ENCODE results near the gene WDFY4.

The WDFY4 gene

GRCh38 chr10:48896756-48897440, 212.2 kb downstream of the WDFY4 start:
- no peak overlapping the region for H4K8ac ChIP-seq (ENCODE audit: low read depth, low read length)

GRCh38 chr10:48897441-48897790, 212.7 kb downstream of the WDFY4 start:
- H3K27me3 ChIP-seq (ENCODE audit: control insufficient read depth in 3 of 3, insufficient read depth in 3 of 3, low read depth in 1 of 3, low read length in 3 of 3), result no peaks in the 10 kb centered on the region
- H3K23ac ChIP-seq (ENCODE audit: low read depth, low read length, poor library complexity), result no peak overlapping the region
- H4K91ac ChIP-seq (ENCODE audit: low read depth, low read length, poor library complexity), result no peak overlapping the region
- H4K8ac ChIP-seq (ENCODE audit: low read depth, low read length), result no peak overlapping the region
- no peak overlapping the region for H3K4ac ChIP-seq (ENCODE audit: low read length)
- peak overlapping the region; percentile 61 for H3K14ac ChIP-seq (ENCODE audit: low read length)
- no peak overlapping the region for H3K27ac ChIP-seq (replicated peaks; ENCODE audit: low read length)
- H3K9ac ChIP-seq (ENCODE audit: low read depth, low read length, poor library complexity), result no peak overlapping the region
- no peak for DNase-seq (ENCODE audit: low spot score)
- H2AFZ ChIP-seq (ENCODE audit: low read length), result no peak overlapping the region
- no peak overlapping the region for H2BK15ac ChIP-seq (ENCODE audit: low read length)
- no peak overlapping the region for H2BK5ac ChIP-seq (ENCODE audit: low read length)
- no peak overlapping the region for H3K4me3 ChIP-seq (ENCODE audit: low read length in 2 of 2)
- no peak overlapping the region for H3K4me2 ChIP-seq (ENCODE audit: insufficient read depth, low read length, poor library complexity, severe bottlenecking)
- H3K4me1 ChIP-seq (ENCODE audit: control insufficient read depth in 2 of 2, insufficient read depth in 1 of 2, low read depth in 1 of 2, low read length in 2 of 2), result peaks cover 0 to 2% of the 10 kb centered on the region in 2 donors
- H3K79me1 ChIP-seq (ENCODE audit: low read depth, low read length), result no peaks in the 10 kb centered on the region
- no peaks in the 10 kb centered on the region for H3K9me3 ChIP-seq (replicated peaks in 1 of 2; ENCODE audit: control insufficient read depth in 2 of 2, insufficient read depth in 1 of 2, low read depth in 1 of 2, low read length in 2 of 2)
- peak overlapping the region; percentile 33 for H3K18ac ChIP-seq (ENCODE audit: low read length)
- H2AK5ac ChIP-seq (ENCODE audit: low read depth, low read length), result no peak overlapping the region
- H3K36me3 ChIP-seq (replicated peaks in 1 of 2; ENCODE audit: control insufficient read depth in 2 of 2, insufficient read depth in 2 of 2, low read length in 2 of 2), result no peaks in the 10 kb centered on the region
- no CpG with 5 or more reads among the region's 10 CpGs for WGBS, 2 donors (ENCODE audit: extremely low coverage in 2 of 2, insufficient read length in 2 of 2, insufficient replicate concordance in 1 of 2)
- no peak overlapping the region for H2BK12ac ChIP-seq (ENCODE audit: low read length)
- H2BK120ac ChIP-seq (ENCODE audit: low read depth, low read length), result no peak overlapping the region

More at GRCh38 chr10:48896756-48897440, 212.2 kb downstream of the WDFY4 start:
- Histone ChIP-seq H2BK12ac (ENCODE audit: low read length) (no peak overlapping the region), H3K9ac (ENCODE audit: low read depth, low read length, poor library complexity) (peak overlapping the region; percentile 9), H2BK5ac (ENCODE audit: low read length) (no peak overlapping the region), H3K14ac (ENCODE audit: low read length) (peak overlapping the region; percentile 61), H3K27ac (replicated peaks; ENCODE audit: low read length) (no peak overlapping the region), H2AFZ (ENCODE audit: low read length) (no peak overlapping the region), H3K27me3 (ENCODE audit: control insufficient read depth in 3 of 3, insufficient read depth in 3 of 3, low read depth in 1 of 3, low read length in 3 of 3) (no peaks in the 10 kb centered on the region), H2AK5ac (ENCODE audit: low read depth, low read length) (peak overlapping the region; percentile 32), H2BK120ac (ENCODE audit: low read depth, low read length) (no peak overlapping the region), H3K4me3 (ENCODE audit: low read length in 2 of 2) (no peak overlapping the region), H4K91ac (ENCODE audit: low read depth, low read length, poor library complexity) (no peak overlapping the region), H3K36me3 (replicated peaks in 1 of 2; ENCODE audit: control insufficient read depth in 2 of 2, insufficient read depth in 2 of 2, low read length in 2 of 2) (no peaks in the 10 kb centered on the region), H3K4ac (ENCODE audit: low read length) (no peak overlapping the region), H3K23ac (ENCODE audit: low read depth, low read length, poor library complexity) (no peak overlapping the region), H3K4me2 (ENCODE audit: insufficient read depth, low read length, poor library complexity, severe bottlenecking) (no peak overlapping the region), H2BK15ac (ENCODE audit: low read length) (no peak overlapping the region), H3K4me1 (ENCODE audit: control insufficient read depth in 2 of 2, insufficient read depth in 1 of 2, low read depth in 1 of 2, low read length in 2 of 2) (peaks cover 0 to 2% of the 10 kb centered on the region in 2 donors), H3K18ac (ENCODE audit: low read length) (no peak overlapping the region), H3K9me3 (replicated peaks in 1 of 2; ENCODE audit: control insufficient read depth in 2 of 2, insufficient read depth in 1 of 2, low read depth in 1 of 2, low read length in 2 of 2) (no peaks in the 10 kb centered on the region), H3K79me1 (ENCODE audit: low read depth, low read length) (no peaks in the 10 kb centered on the region)
- no peak for DNase-seq (ENCODE audit: low spot score)
- no CpG with 5 or more reads among the region's 13 CpGs for WGBS, 2 donors (ENCODE audit: extremely low coverage in 2 of 2, insufficient read length in 2 of 2, insufficient replicate concordance in 1 of 2)

GRCh38 chr10:48898426-48898825, 213.8 kb downstream of the WDFY4 start:
- WGBS, 2 donors (ENCODE audit: extremely low coverage in 2 of 2, insufficient read length in 2 of 2, insufficient replicate concordance in 1 of 2), result no CpG with 5 or more reads among the region's 1 CpG
- no peaks in the 10 kb centered on the region for H3K36me3 ChIP-seq (replicated peaks in 1 of 2; ENCODE audit: control insufficient read depth in 2 of 2, insufficient read depth in 2 of 2, low read length in 2 of 2)

GRCh38 chr10:48899781-48900180, 215.1 kb downstream of the WDFY4 start:
- H3K18ac ChIP-seq (ENCODE audit: low read length), result no peak overlapping the region
- H4K91ac ChIP-seq (ENCODE audit: low read depth, low read length, poor library complexity), result no peak overlapping the region
- no peaks in the 10 kb centered on the region for H3K27me3 ChIP-seq (ENCODE audit: control insufficient read depth in 3 of 3, insufficient read depth in 3 of 3, low read depth in 1 of 3, low read length in 3 of 3)
- no peaks in the 10 kb centered on the region for H3K9me3 ChIP-seq (replicated peaks in 1 of 2; ENCODE audit: control insufficient read depth in 2 of 2, insufficient read depth in 1 of 2, low read depth in 1 of 2, low read length in 2 of 2)
- H3K4me1 ChIP-seq (ENCODE audit: control insufficient read depth in 2 of 2, insufficient read depth in 1 of 2, low read depth in 1 of 2, low read length in 2 of 2), result peaks cover 0 to under 1% of the 10 kb centered on the region in 2 donors
- no peak for DNase-seq (ENCODE audit: low spot score)
- no peak overlapping the region for H4K8ac ChIP-seq (ENCODE audit: low read depth, low read length)
- H3K36me3 ChIP-seq (replicated peaks in 1 of 2; ENCODE audit: control insufficient read depth in 2 of 2, insufficient read depth in 2 of 2, low read length in 2 of 2), result no peaks in the 10 kb centered on the region
- no peak overlapping the region for H3K9ac ChIP-seq (ENCODE audit: low read depth, low read length, poor library complexity)
- H2BK5ac ChIP-seq (ENCODE audit: low read length), result no peak overlapping the region
- no peak overlapping the region for H2BK15ac ChIP-seq (ENCODE audit: low read length)
- H3K4me3 ChIP-seq (ENCODE audit: low read length in 2 of 2), result no peak overlapping the region
- H3K27ac ChIP-seq (replicated peaks; ENCODE audit: low read length), result no peak overlapping the region
- H2BK120ac ChIP-seq (ENCODE audit: low read depth, low read length), result no peak overlapping the region
- no peak overlapping the region for H2AK5ac ChIP-seq (ENCODE audit: low read depth, low read length)
- no peak overlapping the region for H2BK12ac ChIP-seq (ENCODE audit: low read length)
- no peak overlapping the region for H3K4me2 ChIP-seq (ENCODE audit: insufficient read depth, low read length, poor library complexity, severe bottlenecking)
- H3K4ac ChIP-seq (ENCODE audit: low read length), result no peak overlapping the region
- no peak overlapping the region for H3K23ac ChIP-seq (ENCODE audit: low read depth, low read length, poor library complexity)
- no peak overlapping the region for H3K14ac ChIP-seq (ENCODE audit: low read length)
- H3K79me1 ChIP-seq (ENCODE audit: low read depth, low read length), result no peaks in the 10 kb centered on the region
- H2AFZ ChIP-seq (ENCODE audit: low read length), result no peak overlapping the region
- WGBS, 2 donors (ENCODE audit: extremely low coverage in 2 of 2, insufficient read length in 2 of 2, insufficient replicate concordance in 1 of 2), result no CpG with 5 or more reads among the region's 8 CpGs

More at GRCh38 chr10:48898426-48898825, 213.8 kb downstream of the WDFY4 start:
- H3K27ac ChIP-seq (replicated peaks; ENCODE audit: low read length), result no peak overlapping the region
- H3K4ac ChIP-seq (ENCODE audit: low read length), result no peak overlapping the region
- no peak overlapping the region for H3K4me3 ChIP-seq (ENCODE audit: low read length in 2 of 2)
- H3K18ac ChIP-seq (ENCODE audit: low read length), result no peak overlapping the region
- no peak overlapping the region for H3K9ac ChIP-seq (ENCODE audit: low read depth, low read length, poor library complexity)
- no peaks in the 10 kb centered on the region for H3K9me3 ChIP-seq (replicated peaks in 1 of 2; ENCODE audit: control insufficient read depth in 2 of 2, insufficient read depth in 1 of 2, low read depth in 1 of 2, low read length in 2 of 2)
- H2AK5ac ChIP-seq (ENCODE audit: low read depth, low read length), result no peak overlapping the region
- no peak overlapping the region for H2BK5ac ChIP-seq (ENCODE audit: low read length)
- no peak overlapping the region for H4K8ac ChIP-seq (ENCODE audit: low read depth, low read length)
- H2AFZ ChIP-seq (ENCODE audit: low read length), result no peak overlapping the region
- H2BK15ac ChIP-seq (ENCODE audit: low read length), result no peak overlapping the region
- peaks cover 0 to 2% of the 10 kb centered on the region in 2 donors for H3K4me1 ChIP-seq (ENCODE audit: control insufficient read depth in 2 of 2, insufficient read depth in 1 of 2, low read depth in 1 of 2, low read length in 2 of 2)
- H3K4me2 ChIP-seq (ENCODE audit: insufficient read depth, low read length, poor library complexity, severe bottlenecking), result no peak overlapping the region
- H4K91ac ChIP-seq (ENCODE audit: low read depth, low read length, poor library complexity), result no peak overlapping the region
- H2BK12ac ChIP-seq (ENCODE audit: low read length), result no peak overlapping the region
- H3K79me1 ChIP-seq (ENCODE audit: low read depth, low read length), result no peaks in the 10 kb centered on the region
- DNase-seq (ENCODE audit: low spot score), result no peak
- H3K23ac ChIP-seq (ENCODE audit: low read depth, low read length, poor library complexity), result no peak overlapping the region
- H3K14ac ChIP-seq (ENCODE audit: low read length), result no peak overlapping the region
- no peaks in the 10 kb centered on the region for H3K27me3 ChIP-seq (ENCODE audit: control insufficient read depth in 3 of 3, insufficient read depth in 3 of 3, low read depth in 1 of 3, low read length in 3 of 3)
- H2BK120ac ChIP-seq (ENCODE audit: low read depth, low read length), result no peak overlapping the region
